Measurements from ENCODE around the gene LRRC49.

DNA sequence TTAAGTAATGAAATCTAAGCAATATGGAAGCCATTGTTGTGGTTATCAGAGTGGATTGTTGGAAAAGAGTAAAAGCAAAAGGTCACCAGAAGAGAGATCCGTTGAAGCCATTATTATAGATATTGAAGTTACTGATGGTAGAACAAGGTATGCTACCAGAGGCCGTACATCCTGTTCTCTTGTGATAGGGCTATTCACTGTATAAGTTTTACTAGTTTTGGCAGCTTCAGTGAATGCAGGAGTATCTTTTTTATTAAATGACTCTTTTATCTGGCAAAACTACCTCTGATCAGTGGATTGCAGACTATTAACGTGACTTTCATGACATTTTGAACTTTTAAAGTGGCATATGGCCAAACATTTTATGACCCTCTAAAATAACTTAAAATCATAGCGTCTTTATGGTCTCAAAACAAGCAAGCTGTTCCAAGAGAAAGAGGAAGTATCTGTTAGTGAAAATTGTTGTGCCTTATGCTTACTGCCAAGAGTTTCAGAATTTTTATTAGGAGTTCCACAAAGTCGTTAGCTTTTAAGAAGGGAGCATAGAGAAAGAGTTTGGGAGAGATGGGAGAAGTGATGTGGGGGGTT, 102.9 kb downstream of the LRRC49 start:
- TF ChIP-seq, protein P1, sequence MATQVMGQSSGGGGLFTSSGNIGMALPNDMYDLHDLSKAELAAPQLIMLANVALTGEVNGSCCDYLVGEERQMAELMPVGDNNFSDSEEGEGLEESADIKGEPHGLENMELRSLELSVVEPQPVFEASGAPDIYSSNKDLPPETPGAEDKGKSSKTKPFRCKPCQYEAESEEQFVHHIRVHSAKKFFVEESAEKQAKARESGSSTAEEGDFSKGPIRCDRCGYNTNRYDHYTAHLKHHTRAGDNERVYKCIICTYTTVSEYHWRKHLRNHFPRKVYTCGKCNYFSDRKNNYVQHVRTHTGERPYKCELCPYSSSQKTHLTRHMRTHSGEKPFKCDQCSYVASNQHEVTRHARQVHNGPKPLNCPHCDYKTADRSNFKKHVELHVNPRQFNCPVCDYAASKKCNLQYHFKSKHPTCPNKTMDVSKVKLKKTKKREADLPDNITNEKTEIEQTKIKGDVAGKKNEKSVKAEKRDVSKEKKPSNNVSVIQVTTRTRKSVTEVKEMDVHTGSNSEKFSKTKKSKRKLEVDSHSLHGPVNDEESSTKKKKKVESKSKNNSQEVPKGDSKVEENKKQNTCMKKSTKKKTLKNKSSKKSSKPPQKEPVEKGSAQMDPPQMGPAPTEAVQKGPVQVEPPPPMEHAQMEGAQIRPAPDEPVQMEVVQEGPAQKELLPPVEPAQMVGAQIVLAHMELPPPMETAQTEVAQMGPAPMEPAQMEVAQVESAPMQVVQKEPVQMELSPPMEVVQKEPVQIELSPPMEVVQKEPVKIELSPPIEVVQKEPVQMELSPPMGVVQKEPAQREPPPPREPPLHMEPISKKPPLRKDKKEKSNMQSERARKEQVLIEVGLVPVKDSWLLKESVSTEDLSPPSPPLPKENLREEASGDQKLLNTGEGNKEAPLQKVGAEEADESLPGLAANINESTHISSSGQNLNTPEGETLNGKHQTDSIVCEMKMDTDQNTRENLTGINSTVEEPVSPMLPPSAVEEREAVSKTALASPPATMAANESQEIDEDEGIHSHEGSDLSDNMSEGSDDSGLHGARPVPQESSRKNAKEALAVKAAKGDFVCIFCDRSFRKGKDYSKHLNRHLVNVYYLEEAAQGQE (IDR thresholded peaks at IDR 0.05; ENCODE audit: insufficient read depth in 1 of 2, low read depth in 2 of 2, low read length in 2 of 2), result no peak
- no peak for TF ChIP-seq TAF1 (IDR thresholded peaks at IDR 0.05; ENCODE audit: borderline replicate concordance, insufficient read depth, low read length)
- TF ChIP-seq POLR2AphosphoS5 (IDR thresholded peaks at IDR 0.05; ENCODE audit: low read depth, low read length), result no peak
